Measurements from ENCODE around the gene ASCC3.

The ASCC3 gene

GRCh38 chr6:100512203-100512862 lies 368.8 kb downstream of the ASCC3 start:
- TF ChIP-seq CTCF (conservative IDR thresholded peaks at IDR 0.05; ENCODE audit: low read depth, low read length), result no peak
- H3K4me3 ChIP-seq (ENCODE audit: low read depth, low read length), result no peak overlapping the region
- DNase-seq (ENCODE audit: low read depth), result peak; percentile 76

- H3K4me3 ChIP-seq (ENCODE audit: low read depth, low read length), result no peak overlapping the region
- no peak for DNase-seq (ENCODE audit: low read depth)
- TF ChIP-seq CTCF (conservative IDR thresholded peaks at IDR 0.05; ENCODE audit: low read depth, low read length), result no peak
Observed at GRCh38 chr6:100509101-100509500, 372.0 kb downstream of the ASCC3 start.

- TF ChIP-seq CTCF (conservative IDR thresholded peaks at IDR 0.05; ENCODE audit: low read depth, low read length), result no peak
- peak; percentile 78 for DNase-seq (ENCODE audit: low read depth)
Observed at GRCh38 chr6:100506651-100507050, 374.5 kb downstream of the ASCC3 start.

GRCh38 chr6:100504786-100505737 lies 376.1 kb downstream of the ASCC3 start:
- no peak overlapping the region for H3K4me3 ChIP-seq (ENCODE audit: low read depth, low read length)

More at GRCh38 chr6:100506651-100507050, 374.5 kb downstream of the ASCC3 start:
- no peak overlapping the region for H3K4me3 ChIP-seq (ENCODE audit: low read depth, low read length)

GRCh38 chr6:100503043-100503705 lies 378.0 kb downstream of the ASCC3 start:
- no peak overlapping the region for H3K4me3 ChIP-seq (ENCODE audit: low read depth, low read length)
- no peak for TF ChIP-seq CTCF (conservative IDR thresholded peaks at IDR 0.05; ENCODE audit: low read depth, low read length)
- no peak for DNase-seq (ENCODE audit: low read depth)

More at GRCh38 chr6:100504786-100505737, 376.1 kb downstream of the ASCC3 start:
- peak; percentile 25 for TF ChIP-seq CTCF (conservative IDR thresholded peaks at IDR 0.05; ENCODE audit: low read depth, low read length)
- DNase-seq (ENCODE audit: low read depth), result peak; percentile 91

GRCh38 chr6:100493206-100493888 lies 387.8 kb downstream of the ASCC3 start:
- no peak overlapping the region for H3K4me3 ChIP-seq (ENCODE audit: low read depth, low read length)
- no peak for DNase-seq (ENCODE audit: low read depth)
- no peak for TF ChIP-seq CTCF (conservative IDR thresholded peaks at IDR 0.05; ENCODE audit: low read depth, low read length)
